Type B pancreatic cell (in vitro differentiated cells): Measurements from ENCODE around the gene FAHD2A. TPM values are rescaled to one million over a fixed set of nuclear protein-coding genes. Genes with fewer than 3 reads are reported as not detected.

Experiments
- DNase-seq: peaks from one replicate; pipeline ENCODE4 v3.0.0; 2021; ENCODE audit warnings: mixed read lengths; ENCODE audit not compliant: unreplicated experiment; ENCODE audit errors: extremely low spot score
- H3K27ac Mint-ChIP-seq: 2 replicates; pipeline ENCODE4 v1.8.0; 2021; ENCODE audit warnings: mild to moderate bottlenecking, mixed read lengths
- H3K27me3 Mint-ChIP-seq: 2 replicates; pipeline ENCODE4 v1.8.0; 2021; ENCODE audit warnings: mixed read lengths
- H3K36me3 Mint-ChIP-seq: 2 replicates; pipeline ENCODE4 v1.8.0; 2021; ENCODE audit warnings: mixed read lengths
- H3K4me1 Mint-ChIP-seq: one replicate; pipeline ENCODE4 v1.8.0; 2021; ENCODE audit warnings: mixed read lengths; ENCODE audit not compliant: unreplicated experiment
- H3K4me3 Mint-ChIP-seq: 2 replicates; pipeline ENCODE4 v1.8.0; 2021; ENCODE audit warnings: mild to moderate bottlenecking, mixed read lengths
- H3K9me3 Mint-ChIP-seq: 2 replicates; pipeline ENCODE4 v1.8.0; 2021; ENCODE audit warnings: mixed read lengths
- total RNA-seq: library from RNA; stranded (reverse); gene quantifications from 2 replicates; pipeline ENCODE4 v1.2.1, GENCODE V29; 2021; ENCODE audit warnings: low replicate concordance
- TF ChIP-seq, protein P1 (sequence below): fragments of 200-600 bp; sonication (generic); conservative IDR thresholded peaks from 2 replicates; pipeline ENCODE4 v1.5.0; 2021; ENCODE audit warnings: antibody characterized with exemption, mild to moderate bottlenecking

The FAHD2A gene
- total RNA-seq, 1 donor from 2014 or later, result 39.2 TPM

DNA sequence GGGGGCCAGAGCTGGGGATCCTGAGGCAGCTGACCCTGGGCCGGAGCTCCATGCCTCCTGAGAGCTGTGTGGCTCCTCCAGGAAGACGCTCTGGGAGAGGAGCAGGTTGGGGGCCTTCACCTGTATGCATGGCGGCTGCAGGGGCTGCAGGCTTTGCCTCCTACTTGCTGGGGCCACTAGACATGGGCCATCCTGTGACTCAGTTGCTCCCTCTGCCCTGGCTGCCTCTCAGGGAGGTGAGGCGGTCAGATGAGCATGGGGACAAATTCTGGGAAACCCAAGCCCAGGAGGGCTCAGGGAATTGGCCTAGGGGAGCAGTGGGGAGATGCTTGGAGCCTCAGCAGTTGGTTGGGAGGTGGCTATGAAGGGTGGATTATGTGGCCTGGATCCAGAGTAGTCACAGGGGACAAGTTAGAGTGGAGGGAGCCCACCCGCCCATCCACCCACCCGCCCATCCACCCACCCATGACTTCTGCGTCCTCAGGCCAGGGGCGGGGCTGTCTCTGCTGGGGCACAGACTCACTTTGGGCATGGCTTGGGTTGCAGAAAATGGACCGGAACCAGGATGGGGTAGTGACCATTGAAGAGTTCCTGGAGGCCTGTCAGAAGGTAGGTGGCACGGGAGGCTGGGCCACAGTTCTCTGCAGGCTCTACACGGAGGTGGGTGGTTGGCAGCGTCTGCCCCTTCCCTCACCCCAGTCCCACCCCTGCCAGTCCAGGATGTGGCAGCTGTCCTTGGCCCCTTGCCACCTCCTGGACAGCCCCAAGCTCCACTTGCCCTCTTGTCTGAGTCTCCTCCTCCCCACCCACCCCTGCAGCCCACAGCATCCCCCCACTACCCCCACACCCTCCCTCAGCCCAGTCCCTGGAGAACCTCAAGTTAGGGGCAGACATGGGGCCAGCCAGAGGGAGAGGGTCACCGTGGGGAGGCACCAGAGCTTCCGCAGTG lies 19.5 kb upstream of the FAHD2A start:
- peaks cover 9% of the 10 kb centered on the region for H3K27me3 Mint-ChIP-seq
- no peak overlapping the region for H3K4me3 Mint-ChIP-seq
- DNase-seq, result peak; percentile 29
- H3K36me3 Mint-ChIP-seq, result no peaks in the 10 kb centered on the region
- H3K9me3 Mint-ChIP-seq, result no peaks in the 10 kb centered on the region
- H3K27ac Mint-ChIP-seq, result no peak overlapping the region
- TF ChIP-seq, protein P1, sequence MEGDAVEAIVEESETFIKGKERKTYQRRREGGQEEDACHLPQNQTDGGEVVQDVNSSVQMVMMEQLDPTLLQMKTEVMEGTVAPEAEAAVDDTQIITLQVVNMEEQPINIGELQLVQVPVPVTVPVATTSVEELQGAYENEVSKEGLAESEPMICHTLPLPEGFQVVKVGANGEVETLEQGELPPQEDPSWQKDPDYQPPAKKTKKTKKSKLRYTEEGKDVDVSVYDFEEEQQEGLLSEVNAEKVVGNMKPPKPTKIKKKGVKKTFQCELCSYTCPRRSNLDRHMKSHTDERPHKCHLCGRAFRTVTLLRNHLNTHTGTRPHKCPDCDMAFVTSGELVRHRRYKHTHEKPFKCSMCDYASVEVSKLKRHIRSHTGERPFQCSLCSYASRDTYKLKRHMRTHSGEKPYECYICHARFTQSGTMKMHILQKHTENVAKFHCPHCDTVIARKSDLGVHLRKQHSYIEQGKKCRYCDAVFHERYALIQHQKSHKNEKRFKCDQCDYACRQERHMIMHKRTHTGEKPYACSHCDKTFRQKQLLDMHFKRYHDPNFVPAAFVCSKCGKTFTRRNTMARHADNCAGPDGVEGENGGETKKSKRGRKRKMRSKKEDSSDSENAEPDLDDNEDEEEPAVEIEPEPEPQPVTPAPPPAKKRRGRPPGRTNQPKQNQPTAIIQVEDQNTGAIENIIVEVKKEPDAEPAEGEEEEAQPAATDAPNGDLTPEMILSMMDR, result no peak
- no peaks in the 10 kb centered on the region for H3K4me1 Mint-ChIP-seq

DNA sequence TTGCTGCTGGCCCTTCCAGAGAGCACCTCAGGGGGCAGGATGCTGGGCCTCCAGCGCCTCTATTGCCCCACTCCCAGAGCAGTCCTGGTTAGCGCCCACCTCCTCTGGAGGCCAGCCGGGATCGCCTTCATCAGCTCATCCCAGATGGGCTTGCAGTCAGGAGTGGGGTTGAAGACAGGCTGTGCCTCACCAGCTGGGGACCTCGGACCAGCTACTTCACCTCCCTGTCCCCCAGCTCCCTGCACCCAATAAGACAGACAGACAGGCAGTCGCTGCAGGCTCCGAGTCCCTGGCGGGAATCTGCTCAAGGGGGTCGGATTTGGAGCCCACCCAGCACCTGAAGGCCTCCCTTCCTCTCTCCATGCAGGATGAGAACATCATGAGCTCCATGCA lies 18.9 kb upstream of the FAHD2A start:
- H3K27ac Mint-ChIP-seq, result no peak overlapping the region
- H3K36me3 Mint-ChIP-seq, result no peaks in the 10 kb centered on the region
- DNase-seq, result peak; percentile 63
- no peak overlapping the region for H3K4me3 Mint-ChIP-seq
- no peaks in the 10 kb centered on the region for H3K9me3 Mint-ChIP-seq
- TF ChIP-seq, protein P1, result no peak
- H3K27me3 Mint-ChIP-seq, result peaks cover 9% of the 10 kb centered on the region
- H3K4me1 Mint-ChIP-seq, result no peaks in the 10 kb centered on the region

DNA sequence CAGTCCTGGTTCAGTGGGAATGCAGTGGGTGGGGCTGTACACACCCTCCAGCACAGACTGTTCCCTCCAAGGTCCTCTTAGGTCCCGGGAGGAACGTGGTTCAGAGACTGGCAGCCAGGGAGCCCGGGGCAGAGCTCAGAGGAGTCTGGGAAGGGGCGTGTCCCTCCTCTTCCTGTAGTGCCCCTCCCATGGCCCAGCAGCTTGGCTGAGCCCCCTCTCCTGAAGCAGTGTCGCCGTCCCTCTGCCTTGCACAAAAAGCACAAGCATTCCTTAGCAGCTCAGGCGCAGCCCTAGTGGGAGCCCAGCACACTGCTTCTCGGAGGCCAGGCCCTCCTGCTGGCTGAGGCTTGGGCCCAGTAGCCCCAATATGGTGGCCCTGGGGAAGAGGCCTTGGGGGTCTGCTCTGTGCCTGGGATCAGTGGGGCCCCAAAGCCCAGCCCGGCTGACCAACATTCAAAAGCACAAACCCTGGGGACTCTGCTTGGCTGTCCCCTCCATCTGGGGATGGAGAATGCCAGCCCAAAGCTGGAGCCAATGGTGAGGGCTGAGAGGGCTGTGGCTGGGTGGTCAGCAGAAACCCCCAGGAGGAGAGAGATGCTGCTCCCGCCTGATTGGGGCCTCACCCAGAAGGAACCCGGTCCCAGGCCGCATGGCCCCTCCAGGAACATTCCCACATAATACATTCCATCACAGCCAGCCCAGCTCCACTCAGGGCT lies 17.5 kb upstream of the FAHD2A start:
- Mint-ChIP-seq H3K4me1 (no peaks in the 10 kb centered on the region), H3K4me3 (no peak overlapping the region), H3K27ac (no peak overlapping the region), H3K9me3 (no peaks in the 10 kb centered on the region), H3K36me3 (no peaks in the 10 kb centered on the region), H3K27me3 (peaks cover 9% of the 10 kb centered on the region)
- DNase-seq, result peak; percentile 65
- TF ChIP-seq, protein P1, result no peak

DNA sequence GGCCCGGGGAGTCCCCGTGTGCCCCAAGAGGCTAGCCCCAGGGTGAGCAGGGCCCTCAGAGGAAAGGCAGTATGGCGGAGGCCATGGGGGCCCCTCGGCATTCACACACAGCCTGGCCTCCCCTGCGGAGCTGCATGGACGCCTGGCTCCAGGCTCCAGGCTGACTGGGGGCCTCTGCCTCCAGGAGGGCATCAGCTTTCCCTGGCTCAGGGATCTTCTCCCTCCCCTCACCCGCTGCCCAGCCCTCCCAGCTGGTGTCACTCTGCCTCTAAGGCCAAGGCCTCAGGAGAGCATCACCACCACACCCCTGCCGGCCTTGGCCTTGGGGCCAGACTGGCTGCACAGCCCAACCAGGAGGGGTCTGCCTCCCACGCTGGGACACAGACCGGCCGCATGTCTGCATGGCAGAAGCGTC lies 16.9 kb upstream of the FAHD2A start:
- Mint-ChIP-seq H3K4me3 (no peak overlapping the region), H3K4me1 (no peaks in the 10 kb centered on the region), H3K9me3 (no peaks in the 10 kb centered on the region), H3K27me3 (peaks cover 9% of the 10 kb centered on the region), H3K27ac (no peak overlapping the region), H3K36me3 (no peaks in the 10 kb centered on the region)
- peak; percentile 51 for DNase-seq
- TF ChIP-seq, protein P1, result no peak

DNA sequence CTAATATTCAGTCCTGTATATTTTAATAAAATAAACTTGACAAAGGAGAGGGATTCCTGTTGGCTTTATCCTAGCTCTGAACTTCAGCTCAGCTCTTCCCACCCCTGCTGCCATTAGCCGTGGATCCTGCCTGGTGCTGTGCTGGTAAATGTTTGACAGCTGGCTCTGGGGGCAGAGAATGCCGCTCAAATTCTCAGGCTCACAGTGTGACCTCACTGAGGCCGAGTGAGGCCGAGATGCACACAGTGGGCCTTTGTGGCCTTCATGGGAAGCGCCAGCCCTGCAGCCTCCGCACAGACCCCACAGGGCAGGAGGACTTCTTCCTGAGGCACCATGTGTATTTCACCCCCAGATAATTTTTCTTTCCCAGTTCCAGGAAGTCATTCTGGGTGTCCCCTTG lies 16.5 kb upstream of the FAHD2A start:
- H3K27ac Mint-ChIP-seq, result no peak overlapping the region
- no peaks in the 10 kb centered on the region for H3K4me1 Mint-ChIP-seq
- H3K4me3 Mint-ChIP-seq, result no peak overlapping the region

More for the DNA sequence above, 16.5 kb upstream of the FAHD2A start:
- H3K27me3 Mint-ChIP-seq, result peaks cover 8% of the 10 kb centered on the region
- no peaks in the 10 kb centered on the region for H3K9me3 Mint-ChIP-seq
- H3K36me3 Mint-ChIP-seq, result no peaks in the 10 kb centered on the region
- peak; percentile 48 for DNase-seq
- TF ChIP-seq, protein P1, result no peak
